ENCODE measurements around the gene DAPK2. TPM values are rescaled to one million over a fixed set of nuclear protein-coding genes. Genes with fewer than 3 reads are reported as not detected.

Gene DAPK2
- total RNA-seq, 3 donors from 2014 or later, result 32.0 to 82.0 (median 35.5) TPM

DNA sequence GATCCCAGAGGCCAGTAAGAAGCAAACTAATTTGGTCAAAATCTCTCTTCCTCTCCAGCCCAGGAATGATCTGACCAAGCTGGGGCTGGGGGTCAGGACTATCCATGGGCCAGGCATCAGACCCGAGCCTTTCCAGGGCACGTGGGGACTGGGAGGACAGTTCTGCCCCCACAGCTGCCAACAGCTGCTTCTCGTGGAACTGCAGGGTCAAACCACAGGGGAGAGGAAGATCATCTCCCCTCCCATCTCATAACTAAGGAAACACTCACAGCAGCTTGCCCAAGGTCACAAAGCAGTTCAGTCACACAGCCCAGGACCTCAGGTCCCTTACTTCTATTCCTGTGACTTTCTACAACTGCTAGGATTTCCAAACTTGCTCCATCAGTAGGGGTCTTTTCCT, 47.1 kb downstream of the DAPK2 start:
- H3K9me3 ChIP-seq, result no peaks in the 10 kb centered on the region
- TF ChIP-seq CTCF (IDR thresholded peaks at IDR 0.05), result no peak
- H3K4me3 ChIP-seq, result no peak overlapping the region
- H3K4me1 ChIP-seq (ENCODE audit: low read depth), result peaks cover 19% of the 10 kb centered on the region
- ATAC-seq (no peak), DNase-seq (no peak)
- no peaks in the 10 kb centered on the region for H3K36me3 ChIP-seq (ENCODE audit: low read depth)
- intact Hi-C loops (cut with DNase I, micrococcal nuclease), result no loop called here

DNA sequence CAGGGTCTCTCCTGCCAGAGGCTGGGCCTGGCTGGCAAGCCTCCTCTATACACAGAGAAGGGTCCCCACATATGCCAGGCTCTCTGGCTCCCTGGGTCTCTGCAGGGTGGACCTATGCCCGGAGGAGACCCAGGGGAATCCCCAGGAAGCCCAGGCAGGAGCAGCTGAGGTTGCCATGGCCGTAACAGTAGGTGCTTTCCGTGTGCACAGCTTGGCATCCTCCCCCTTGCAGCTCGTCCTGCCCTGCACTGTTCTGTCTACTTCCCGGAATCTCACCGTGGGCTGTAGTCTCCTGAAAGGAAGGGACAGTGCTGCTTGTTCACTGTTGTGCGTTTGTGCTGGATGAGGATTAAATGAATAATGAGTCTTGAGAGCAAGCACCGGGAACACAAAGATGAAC, 47.8 kb downstream of the DAPK2 start:
- intact Hi-C loops (cut with DNase I, micrococcal nuclease), result no loop called here
- DNase-seq (no peak), ATAC-seq (peak; percentile 46)
- H3K9me3 ChIP-seq, result no peaks in the 10 kb centered on the region
- TF ChIP-seq CTCF (IDR thresholded peaks at IDR 0.05), result no peak
- H3K36me3 ChIP-seq (ENCODE audit: low read depth), result no peaks in the 10 kb centered on the region
- H3K4me1 ChIP-seq (ENCODE audit: low read depth), result peaks cover 19% of the 10 kb centered on the region
- H3K4me3 ChIP-seq, result no peak overlapping the region

GRCh38 chr15:63997715-63998442, 48.4 kb downstream of the DAPK2 start:
- intact Hi-C loops (cut with DNase I, micrococcal nuclease), result no loop called here

GRCh38 chr15:63996794-63997357, 49.4 kb downstream of the DAPK2 start:
- Histone ChIP-seq H3K4me1 (ENCODE audit: low read depth) (peaks cover 28% of the 10 kb centered on the region), H3K36me3 (ENCODE audit: low read depth) (no peaks in the 10 kb centered on the region), H3K9me3 (no peaks in the 10 kb centered on the region), H3K4me3 (no peak overlapping the region)
- intact Hi-C loops (cut with DNase I, micrococcal nuclease), result no loop called here
- DNase-seq, result no peak
- ATAC-seq, result no peak
- no peak for TF ChIP-seq CTCF (IDR thresholded peaks at IDR 0.05)

More at GRCh38 chr15:63997715-63998442, 48.4 kb downstream of the DAPK2 start:
- DNase-seq (no peak), ATAC-seq (no peak)
- Histone ChIP-seq H3K4me3 (no peak overlapping the region), H3K4me1 (ENCODE audit: low read depth) (peaks cover 22% of the 10 kb centered on the region), H3K36me3 (ENCODE audit: low read depth) (no peaks in the 10 kb centered on the region), H3K9me3 (no peaks in the 10 kb centered on the region)
- no peak for TF ChIP-seq CTCF (IDR thresholded peaks at IDR 0.05)

DNA sequence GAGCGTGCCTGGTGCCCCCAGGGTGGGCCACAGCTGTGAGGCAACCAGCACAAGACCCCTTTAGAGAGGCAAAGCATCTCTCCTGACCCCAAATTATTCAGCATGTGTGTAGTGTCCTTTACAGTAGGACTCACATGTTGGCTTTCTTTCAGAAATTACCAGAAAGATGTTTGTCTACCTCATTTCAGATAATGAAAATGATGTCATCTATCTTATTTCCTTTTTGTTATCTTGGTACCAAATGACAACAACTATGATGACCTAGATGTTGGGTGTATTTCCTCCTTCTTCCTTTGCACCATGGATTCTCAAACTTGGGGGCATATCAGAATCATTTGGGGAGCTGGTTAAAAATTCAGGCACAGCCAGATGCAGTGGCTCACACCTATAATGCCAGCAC, 50.5 kb downstream of the DAPK2 start:
- DNase-seq (no peak), ATAC-seq (no peak)
- H3K4me3 ChIP-seq, result no peak overlapping the region
- no peak for TF ChIP-seq CTCF (IDR thresholded peaks at IDR 0.05)
- H3K9me3 ChIP-seq, result no peaks in the 10 kb centered on the region
- H3K36me3 ChIP-seq (ENCODE audit: low read depth), result no peaks in the 10 kb centered on the region
- intact Hi-C loops (cut with DNase I, micrococcal nuclease), result no loop called here
- H3K4me1 ChIP-seq (ENCODE audit: low read depth), result peaks cover 34% of the 10 kb centered on the region

Data from mucosa of descending colon (tissue), 3 donors.